B cell (primary cell): ENCODE measurements around the gene GINS2. TPM values are rescaled to one million over a fixed set of nuclear protein-coding genes. Genes with fewer than 3 reads are reported as not detected.

Experiments
- ATAC-seq: fragments of 200-7000 bp; cut with Tn5 transposase; one replicate; pipeline ENCODE4 v1.10.0; 2021; ENCODE audit warnings: low read depth, mild to moderate bottlenecking, moderate number of reproducible peaks, moderate library complexity
- CTCF ChIA-PET: fragments of 350-600 bp; sonication (Branson Sonifier 250); formaldehyde crosslinking; loops from one replicate; lab custom pipeline; 2021; ENCODE audit warnings: antibody characterized with exemption, inconsistent platforms; lab: Charles Lee
- POLR2A ChIA-PET: fragments of 350-600 bp; sonication (Branson Sonifier 250); formaldehyde crosslinking; loops from one replicate; lab custom pipeline; 2021; ENCODE audit warnings: antibody characterized with exemption; lab: Charles Lee
- DNase-seq: peaks from one replicate; pipeline ENCODE4 v3.0.0; 2013
- H2AFZ ChIP-seq: 2 replicates; pipeline ENCODE4 v1.6.1; 2012; ENCODE audit warnings: mild to moderate bottlenecking, low read depth, low read length; ENCODE audit not compliant: insufficient read depth, poor library complexity, severe bottlenecking
- H3K27ac ChIP-seq, 2 donors: 1 replicate in 1 of 2; 2 replicates in 1 of 2; pipeline ENCODE4 v1.5.1; 2012 to 2013; ENCODE audit warnings: low read length in 2 of 2, mild to moderate bottlenecking in 2 of 2, moderate library complexity in 1 of 2
- H3K27me3 ChIP-seq, 4 experiments: fragments of 200-600 bp in 1 of 4; sonication (generic) in 1 of 4; replicated peaks in 1 of 4; 1 replicate in 2 of 4; 2 replicates in 2 of 4; pipeline versions ENCODE4 v1.6.1 to v1.7.0; 2013 to 2016; ENCODE audit warnings: low read length in 3 of 4, mild to moderate bottlenecking in 2 of 4, mixed read lengths in 1 of 4, moderate library complexity in 1 of 4; ENCODE audit not compliant: insufficient read depth in 4 of 4, control insufficient read depth in 3 of 4; ENCODE audit errors: control extremely low read depth in 1 of 4
- H3K36me3 ChIP-seq, 2 experiments: replicated peaks in 1 of 2; 1 replicate in 1 of 2; 2 replicates in 1 of 2; pipeline versions ENCODE4 v1.6.1 to v1.7.1; 2013; ENCODE audit warnings: low read length in 1 of 2; ENCODE audit not compliant: insufficient read depth in 2 of 2, control insufficient read depth in 1 of 2; ENCODE audit errors: control extremely low read depth in 1 of 2, extremely low read depth in 1 of 2
- H3K4me1 ChIP-seq, 2 donors: fragments of 200-600 bp in 1 of 2; sonication (generic) in 1 of 2; 1 replicate in 1 of 2; 2 replicates in 1 of 2; pipeline versions ENCODE4 v1.5.1 to v1.6.1; 2013 to 2017; ENCODE audit warnings: low read length in 2 of 2; ENCODE audit not compliant: control insufficient read depth in 2 of 2, insufficient read depth in 2 of 2
- H3K4me2 ChIP-seq: replicated peaks from 2 replicates; pipeline ENCODE3; 2012; ENCODE audit warnings: mild to moderate bottlenecking, low read depth, low read length; ENCODE audit not compliant: poor library complexity, severe bottlenecking
- H3K4me3 ChIP-seq, 5 experiments: fragments of 200-600 bp in 1 of 5; sonication (generic) in 1 of 5; 1 replicate in 3 of 5; 2 replicates in 2 of 5; pipeline versions ENCODE4 v1.5.1 to v1.7.0; 2011 to 2016; ENCODE audit warnings: low read length in 4 of 5, mild to moderate bottlenecking in 4 of 5, low read depth in 2 of 5, control low read depth in 1 of 5, moderate library complexity in 1 of 5; ENCODE audit not compliant: insufficient read depth in 1 of 5; ENCODE audit errors: control extremely low read depth in 1 of 5, extremely low read depth in 1 of 5
- H3K79me2 ChIP-seq: fragments of 200-600 bp; sonication (generic); one replicate; pipeline ENCODE4 v1.6.0; 2016; ENCODE audit warnings: low read length; ENCODE audit not compliant: control insufficient read depth, insufficient read depth
- H3K9ac ChIP-seq: fragments of 200-600 bp; sonication (generic); 2 replicates; pipeline ENCODE4 v1.6.1; 2017; ENCODE audit warnings: mild to moderate bottlenecking, low read length, moderate library complexity
- H3K9me3 ChIP-seq, 3 donors: one replicate each; pipeline versions ENCODE4 v1.6.1 to v1.7.1; 2013; ENCODE audit warnings: low read length in 2 of 3; ENCODE audit not compliant: control insufficient read depth in 2 of 3, insufficient read depth in 1 of 3; ENCODE audit errors: control extremely low read depth in 1 of 3
- H4K20me1 ChIP-seq: 2 replicates; pipeline ENCODE4 v1.6.0; 2012; ENCODE audit warnings: mild to moderate bottlenecking, low read length; ENCODE audit not compliant: insufficient read depth, control insufficient read depth, poor library complexity, severe bottlenecking
- H3K27ac Mint-ChIP-seq: one replicate; pipeline ENCODE4 v1.8.0; 2021; ENCODE audit warnings: mixed read lengths
- H3K27me3 Mint-ChIP-seq: one replicate; pipeline ENCODE4 v1.8.0; 2021; ENCODE audit warnings: mixed read lengths
- H3K4me1 Mint-ChIP-seq: one replicate; pipeline ENCODE4 v1.8.0; 2021; ENCODE audit warnings: mixed read lengths
- H3K4me3 Mint-ChIP-seq: one replicate; pipeline ENCODE4 v1.8.0; 2021; ENCODE audit warnings: mixed read lengths
- H3K9me3 Mint-ChIP-seq: one replicate; pipeline ENCODE4 v1.8.0; 2022; ENCODE audit warnings: mixed read lengths; ENCODE audit not compliant: insufficient read depth
- CTCF ChIP-seq: fragments of 200-600 bp; IDR thresholded peaks from one replicate; pipeline ENCODE4 v1.8.0; 2022; ENCODE audit warnings: antibody characterized with exemption, mild to moderate bottlenecking
- EZH2 ChIP-seq: IDR thresholded peaks from 2 replicates; pipeline ENCODE4 v1.6.1; 2012; ENCODE audit warnings: borderline replicate concordance, low read depth, mild to moderate bottlenecking, moderate library complexity, low read length; ENCODE audit not compliant: insufficient read depth, poor library complexity, severe bottlenecking
- whole genome bisulfite sequencing: methylation state at CpG from one replicate; pipeline ENCODE4 v1.1.5; 2013; ENCODE audit warnings: missing lambda C conversion rate; ENCODE audit not compliant: insufficient coverage; 5-methylcytosine and 5-hydroxymethylcytosine counted together
- intact Hi-C: fragments of 100-400 bp; cut with micrococcal nuclease; formaldehyde crosslinking; loops from one replicate; pipeline ENCODE4 v1.10.0; 2022
- polyA plus RNA-seq: library from polyadenylated mRNA; depleted of rRNA; stranded (reverse); fragments of >200 nt; gene quantifications from 2 replicates; pipeline ENCODE4 v1.2.3, GENCODE V29; 2012
- total RNA-seq, 2 donors: library from RNA; stranded (reverse); fragments of 120-200 nt in 1 of 2; gene quantifications; 1 replicate in 1 of 2; 2 replicates in 1 of 2; pipeline versions ENCODE4 v1.2.3 to v1.2.4, GENCODE V29; 2013 to 2022

GINS2 gene
- total and polyA plus RNA-seq, 2 donors (not counting 1 experiment from before 2014, with no cell fraction given): 0.52 to 4.2 TPM

GRCh38 chr16:85631230-85631629 is 57.5 kb downstream of the GINS2 start:
- H3K4me3 Mint-ChIP-seq: no peak overlapping the region
- peaks cover 0 to 30% (median 12%) of the 10 kb centered on the region in 3 donors for H3K9me3 ChIP-seq
- CTCF ChIA-PET: no interaction called here
- H3K4me1 ChIP-seq: peaks cover 0 to 9% of the 10 kb centered on the region in 2 donors
- peaks cover 18% of the 10 kb centered on the region for H3K4me1 Mint-ChIP-seq
- peaks cover 100% of the 10 kb centered on the region for H4K20me1 ChIP-seq
- intact Hi-C loops: no loop called here
- H3K79me2 ChIP-seq: peaks cover 100% of the 10 kb centered on the region
- H3K27me3 ChIP-seq: no peaks in the 10 kb centered on the region
- no peak overlapping the region for H3K27ac Mint-ChIP-seq
- H3K9me3 Mint-ChIP-seq: peaks cover 6% of the 10 kb centered on the region
- H3K4me3 ChIP-seq: no peak overlapping the region
- H2AFZ ChIP-seq: no peak overlapping the region
- H3K9ac ChIP-seq: no peak overlapping the region
- TF ChIP-seq CTCF (no peak), EZH2 (no peak)
- no peak for ATAC-seq
- peaks cover 0 to 22% of the 10 kb centered on the region in 2 experiments for H3K36me3 ChIP-seq
- H3K4me2 ChIP-seq: no peak overlapping the region
- no peaks in the 10 kb centered on the region for H3K27me3 Mint-ChIP-seq
- DNase-seq: no peak
- H3K27ac ChIP-seq: no peak overlapping the region
- WGBS: 97% methylated on average over 11 of the region's 11 CpGs
- POLR2A ChIA-PET: no interaction called here

GRCh38 chr16:85629853-85630252 is 58.9 kb downstream of the GINS2 start:
- Mint-ChIP-seq H3K9me3 (peaks cover 6% of the 10 kb centered on the region), H3K27me3 (no peaks in the 10 kb centered on the region), H3K4me3 (no peak overlapping the region), H3K4me1 (peaks cover 26% of the 10 kb centered on the region), H3K27ac (no peak overlapping the region)
- ATAC-seq (no peak), DNase-seq (no peak)
- CTCF ChIA-PET: no interaction called here
- POLR2A ChIA-PET: no interaction called here
- Histone ChIP-seq H3K79me2 (peaks cover 100% of the 10 kb centered on the region), H3K9me3 (peaks cover 0 to 30% (median 12%) of the 10 kb centered on the region in 3 donors), H3K36me3 (peaks cover 0 to 24% of the 10 kb centered on the region in 2 experiments), H3K27ac (no peak overlapping the region), H2AFZ (no peak overlapping the region), H3K4me3 (no peak overlapping the region), H4K20me1 (peaks cover 100% of the 10 kb centered on the region), H3K4me1 (peaks cover 0 to 13% of the 10 kb centered on the region in 2 donors), H3K4me2 (no peak overlapping the region), H3K9ac (no peak overlapping the region), H3K27me3 (no peaks in the 10 kb centered on the region)
- TF ChIP-seq EZH2 (no peak), CTCF (no peak)
- intact Hi-C loops: no loop called here
- 97% methylated on average over 3 of the region's 5 CpGs for WGBS
